OCI-LY7 (cell line): ENCODE results near the gene SPSB2. TPM values are rescaled to one million over a fixed set of nuclear protein-coding genes. Genes with fewer than 3 reads are reported as not detected.

Experiments used
- BruUV-seq: library from RNA; stranded (reverse); fragments of 400-500 nt; replicated peaks from 2 replicates; lab custom pipeline; 2021; lab: Mats Ljungman, UMichigan
- CTCF ChIA-PET: fragments of 300-600 bp; sonication (Branson Sonifier 250); formaldehyde crosslinking; loops from one replicate; lab custom pipeline; 2022; ENCODE audit warnings: antibody characterized with exemption; ENCODE audit not compliant: unreplicated experiment; lab: Charles Lee
- POLR2A ChIA-PET: fragments of 300-600 bp; sonication (Branson Sonifier 250); formaldehyde crosslinking; loops from one replicate; lab custom pipeline; 2022; ENCODE audit warnings: antibody characterized with exemption; lab: Charles Lee
- DNase-seq: peaks from one replicate; pipeline ENCODE4 v3.0.0-alpha.2; 2015; ENCODE audit warnings: low spot score
- H2AFZ ChIP-seq: fragments of 200-600 bp; sonication (generic), shearing (Covaris generic); 2 replicates; pipeline ENCODE4 v1.6.1; 2014; ENCODE audit warnings: mild to moderate bottlenecking, antibody characterized with exemption, low read length, moderate library complexity
- H3K27ac ChIP-seq: fragments of 200-600 bp; sonication (generic); 2 replicates; pipeline ENCODE4 v1.5.1; 2014; ENCODE audit warnings: mixed run types, low read depth, mild to moderate bottlenecking, moderate library complexity, low read length, inconsistent platforms; ENCODE audit not compliant: poor library complexity, severe bottlenecking
- H3K36me3 ChIP-seq: fragments of 200-600 bp; sonication (generic); 2 replicates; pipeline ENCODE4 v1.6.1; 2014; ENCODE audit warnings: mild to moderate bottlenecking, antibody characterized with exemption, low read length, moderate library complexity, mixed read lengths; ENCODE audit not compliant: insufficient read depth
- H3K4me1 ChIP-seq: fragments of 200-600 bp; sonication (generic); 2 replicates; pipeline ENCODE4 v1.5.1; 2014; ENCODE audit warnings: mild to moderate bottlenecking, low read length; ENCODE audit not compliant: insufficient read depth, poor library complexity, severe bottlenecking
- H3K4me2 ChIP-seq: fragments of 200-600 bp; sonication (generic); 2 replicates; pipeline ENCODE4 v1.6.1; 2014; ENCODE audit warnings: mild to moderate bottlenecking, low read length
- H3K4me3 ChIP-seq: fragments of 200-600 bp; sonication (generic); 2 replicates; pipeline ENCODE4 v1.5.1; 2014; ENCODE audit warnings: mild to moderate bottlenecking, low read depth, low read length; ENCODE audit not compliant: poor library complexity, severe bottlenecking
- H3K79me2 ChIP-seq: fragments of 200-600 bp; sonication (generic); 2 replicates; pipeline ENCODE4 v1.6.1; 2016; ENCODE audit warnings: low read depth, mild to moderate bottlenecking, low read length, moderate library complexity, mixed read lengths; ENCODE audit not compliant: insufficient read depth
- H3K9me2 ChIP-seq: fragments of 200-600 bp; sonication (generic); 2 replicates; pipeline ENCODE4 v1.6.1; 2016; ENCODE audit warnings: mild to moderate bottlenecking, low read length, mixed read lengths; ENCODE audit not compliant: insufficient read depth
- H3K9me3 ChIP-seq: fragments of 200-600 bp; sonication (generic); 2 replicates; pipeline ENCODE4 v1.6.1; 2014; ENCODE audit warnings: mild to moderate bottlenecking, mixed run types, low read length, mixed read lengths
- H4K20me1 ChIP-seq: fragments of 200-600 bp; sonication (generic); 2 replicates; pipeline ENCODE4 v1.6.1; 2014; ENCODE audit warnings: mild to moderate bottlenecking, antibody characterized with exemption, low read length, moderate library complexity, mixed read lengths; ENCODE audit not compliant: insufficient read depth
- EZH2phosphoT487 ChIP-seq: fragments of 200-600 bp; sonication (generic); IDR thresholded peaks from 2 replicates; pipeline ENCODE4 v1.6.1; 2018; ENCODE audit warnings: low read depth, borderline replicate concordance, mild to moderate bottlenecking, mixed run types, antibody characterized with exemption, low read length, moderate library complexity, mixed read lengths
- intact Hi-C: fragments of 100-400 bp; cut with micrococcal nuclease; formaldehyde crosslinking; loops from one replicate; pipeline ENCODE4 v1.10.0; 2022; ENCODE audit not compliant: unreplicated experiment
- total RNA-seq, 2 experiments: library from RNA; depleted of rRNA in 1 of 2; stranded (reverse); fragments of >200 nt in 1 of 2; shearing (Covaris generic) in 1 of 2; gene quantifications; 2 replicates each; pipeline ENCODE4 v1.2.3, GENCODE V29; 2014 to 2022
- TF ChIP-seq, protein P1 (sequence below): fragments of 200-600 bp; sonication (generic); conservative IDR thresholded peaks from 2 replicates; pipeline ENCODE4 v1.5.1; 2014; ENCODE audit warnings: mild to moderate bottlenecking, antibody characterized with exemption, low read length, moderate library complexity, mixed read lengths

Gene SPSB2
- total RNA-seq, 2 experiments from 2014 or later, result 8.3 to 8.5 TPM

DNA sequence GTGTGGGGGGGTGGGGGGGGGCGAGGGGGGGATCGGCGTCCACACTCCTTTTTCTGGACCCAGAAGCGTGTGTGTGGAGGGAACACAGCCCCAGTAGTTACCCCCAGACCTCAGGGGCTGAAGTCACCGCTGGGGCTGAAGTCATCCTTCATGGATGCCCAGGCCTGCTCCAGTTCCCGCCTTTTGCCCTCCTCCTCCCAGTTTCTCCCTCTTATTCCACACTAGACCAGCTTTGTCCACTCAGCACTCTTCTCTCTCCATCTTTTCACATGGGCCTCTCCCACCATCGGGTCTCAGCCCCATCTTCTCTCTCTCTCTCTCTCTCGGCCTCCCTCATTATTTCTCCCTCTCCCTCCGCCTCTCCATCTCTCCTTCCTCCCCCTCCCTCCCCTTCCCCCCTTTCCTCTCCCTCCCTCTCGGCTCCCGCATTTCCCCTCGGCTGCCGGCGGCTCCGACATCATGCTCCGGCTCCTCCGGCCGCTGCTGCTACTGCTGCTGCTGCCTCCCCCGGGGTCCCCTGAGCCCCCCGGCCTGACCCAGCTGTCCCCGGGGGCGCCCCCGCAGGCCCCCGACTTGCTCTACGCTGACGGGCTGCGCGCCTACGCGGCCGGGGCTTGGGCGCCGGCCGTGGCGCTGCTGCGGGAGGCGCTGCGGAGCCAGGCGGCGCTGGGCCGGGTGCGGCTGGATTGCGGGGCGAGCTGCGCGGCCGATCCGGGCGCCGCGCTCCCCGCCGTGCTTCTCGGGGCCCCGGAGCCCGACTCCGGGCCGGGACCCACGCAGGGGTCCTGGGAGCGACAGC is 44.9 kb downstream of the SPSB2 start, which contains the start of gene P3H3:
TSS of gene P3H3 (plus strand) at position 426 of the 799 bp plus-strand sequence. CDS start at position 460, 34 bp downstream.
- no peaks in the 10 kb centered on the region for H3K9me3 ChIP-seq
- DNase-seq, result peak; percentile 21
- peak within 1 kb of the TSS; percentile 79 for H3K4me2 ChIP-seq
- ChIA-PET POLR2A (interaction anchor here (1.1 kb wide), 1 partner anchor 75 kb away, joined by 5 read pairs; the partner anchor contains the start of gene MLF2), CTCF (no interaction called here)
- H4K20me1 ChIP-seq, result no peaks in the 10 kb centered on the region
- no peaks in the 10 kb centered on the region for H3K36me3 ChIP-seq
- peaks cover 26% of the 10 kb centered on the region for H3K4me1 ChIP-seq
- peak within 1 kb of the TSS; percentile 69 for H3K4me3 ChIP-seq
- no TSS peak for BruUV-seq
- peak within 1 kb of the TSS; percentile 78; the same call in 1 of the 2 replicates for H2AFZ ChIP-seq
- no peaks in the 10 kb centered on the region for H3K79me2 ChIP-seq
- H3K9me2 ChIP-seq, result no peaks in the 10 kb centered on the region
- TF ChIP-seq, protein P1, sequence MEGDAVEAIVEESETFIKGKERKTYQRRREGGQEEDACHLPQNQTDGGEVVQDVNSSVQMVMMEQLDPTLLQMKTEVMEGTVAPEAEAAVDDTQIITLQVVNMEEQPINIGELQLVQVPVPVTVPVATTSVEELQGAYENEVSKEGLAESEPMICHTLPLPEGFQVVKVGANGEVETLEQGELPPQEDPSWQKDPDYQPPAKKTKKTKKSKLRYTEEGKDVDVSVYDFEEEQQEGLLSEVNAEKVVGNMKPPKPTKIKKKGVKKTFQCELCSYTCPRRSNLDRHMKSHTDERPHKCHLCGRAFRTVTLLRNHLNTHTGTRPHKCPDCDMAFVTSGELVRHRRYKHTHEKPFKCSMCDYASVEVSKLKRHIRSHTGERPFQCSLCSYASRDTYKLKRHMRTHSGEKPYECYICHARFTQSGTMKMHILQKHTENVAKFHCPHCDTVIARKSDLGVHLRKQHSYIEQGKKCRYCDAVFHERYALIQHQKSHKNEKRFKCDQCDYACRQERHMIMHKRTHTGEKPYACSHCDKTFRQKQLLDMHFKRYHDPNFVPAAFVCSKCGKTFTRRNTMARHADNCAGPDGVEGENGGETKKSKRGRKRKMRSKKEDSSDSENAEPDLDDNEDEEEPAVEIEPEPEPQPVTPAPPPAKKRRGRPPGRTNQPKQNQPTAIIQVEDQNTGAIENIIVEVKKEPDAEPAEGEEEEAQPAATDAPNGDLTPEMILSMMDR, result 0 out of 2 replicates have a peak, but pooled peaks have one; percentile 19
- 0 out of 2 replicates have a peak, but pooled peaks have one; percentile 49 for TF ChIP-seq EZH2phosphoT487
- H3K27ac ChIP-seq, result no peak within 1 kb of the TSS
- intact Hi-C loops, result loop anchor here (5.0 kb wide), 2 partner anchors 46 to 271 kb away; partner anchors contain the start of gene IFFO1

DNA sequence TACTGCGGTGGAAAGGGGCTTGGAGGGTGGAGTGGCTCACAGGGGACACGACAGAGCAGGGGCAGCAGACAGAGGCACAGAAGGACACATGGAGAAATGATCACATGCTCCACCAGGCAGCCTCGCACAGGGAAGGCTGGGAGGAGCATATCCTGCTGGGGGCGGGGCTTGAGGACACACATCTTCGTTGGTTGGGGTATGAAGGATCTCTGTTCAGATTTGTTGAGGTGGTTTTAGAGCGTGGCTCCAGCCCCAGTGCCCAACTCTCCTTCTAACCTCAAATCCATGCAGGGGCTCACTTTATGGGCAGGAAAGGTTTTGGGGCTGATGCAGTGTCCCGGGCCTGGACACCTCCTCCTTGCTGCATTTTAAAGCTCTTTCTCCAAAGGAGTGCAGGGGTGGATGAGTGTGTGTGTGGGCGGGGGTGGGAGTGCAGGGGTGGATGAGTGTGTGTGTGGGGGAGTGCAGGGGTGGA is 45.6 kb downstream of the SPSB2 start:
- CTCF ChIA-PET, result no interaction called here
- POLR2A ChIA-PET, result no interaction called here
- no peaks in the 10 kb centered on the region for H4K20me1 ChIP-seq
- TF ChIP-seq, protein P1, result no peak
- TF ChIP-seq EZH2phosphoT487, result no peak
- BruUV-seq, result no TSS peak
- peak; percentile 47 for DNase-seq
- no peak overlapping the region for H3K4me3 ChIP-seq
- no peaks in the 10 kb centered on the region for H3K36me3 ChIP-seq
- no peaks in the 10 kb centered on the region for H3K9me3 ChIP-seq
- peak overlapping the region; percentile 30; the same call in 1 of the 2 replicates for H3K4me2 ChIP-seq
- H3K79me2 ChIP-seq, result no peaks in the 10 kb centered on the region
- no peaks in the 10 kb centered on the region for H3K9me2 ChIP-seq
- no peak overlapping the region for H2AFZ ChIP-seq
- intact Hi-C loops, result loop anchor here (5.0 kb wide), 2 partner anchors 45 to 270 kb away; partner anchors contain the start of gene IFFO1
- no peak overlapping the region for H3K27ac ChIP-seq
- H3K4me1 ChIP-seq, result peaks cover 26% of the 10 kb centered on the region
